ENCODE data around the gene LARGE1. TPM values are rescaled to one million over a fixed set of nuclear protein-coding genes. Genes with fewer than 3 reads are reported as not detected.

LARGE1 gene
- total and polyA plus RNA-seq, 2 of the 13 experiments (the other 11 are each of a cell fraction or from before 2014, with no cell fraction given), result 8.4 to 11.0 TPM

GRCh38 chr22:33832558-33833151 lies 87.6 kb downstream of the LARGE1 start:
- FAIRE-seq, result no peak
- BruUV-seq (replicated peaks), result no TSS peak
- no peak for ATAC-seq
- DNase-seq (ENCODE audit: low spot score), result no peak
- H4K20me1 ChIP-seq (ENCODE audit: insufficient read depth, low read length), result no peaks in the 10 kb centered on the region
- no peaks in the 10 kb centered on the region for H3K27me3 ChIP-seq (ENCODE audit: control insufficient read depth in 1 of 2, insufficient read depth in 2 of 2, low read length in 2 of 2)
- CTCF ChIA-PET (ENCODE audit: low intra/inter-chr PET ratio, low total read pairs), result no interaction called here
- H3K79me2 ChIP-seq (ENCODE audit: insufficient read depth, low read length), result no peaks in the 10 kb centered on the region
- peaks cover 0 to 1% of the 10 kb centered on the region in 2 experiments; a peak in 1 of 5 replicates for H3K36me3 ChIP-seq (replicated peaks in 1 of 2; ENCODE audit: control insufficient read depth in 1 of 2, insufficient read depth in 2 of 2, low read length in 2 of 2)
- no peak overlapping the region for H2AFZ ChIP-seq (ENCODE audit: low read length)
- 68% methylated on average over 3 of the region's 7 CpGs for WGBS (ENCODE audit: low lambda C conversion rate)
- POLR2A ChIA-PET, result no interaction called here
- no peak overlapping the region for H3K9ac ChIP-seq (ENCODE audit: insufficient read depth, low read depth, low read length)
- in situ Hi-C loops (cut with HindIII; ENCODE audit: extremely low pct_ligation_motif_present, low pct_unique_long_range_greater_than_20kb) (no loop called here), intact Hi-C loops (cut with micrococcal nuclease; ENCODE audit: unreplicated experiment) (no loop called here)
- H3K4me1 ChIP-seq (ENCODE audit: insufficient read depth, low read length), result no peaks in the 10 kb centered on the region
- H3K4me3 ChIP-seq (replicated peaks in 1 of 3; ENCODE audit: insufficient read depth in 1 of 3, low read depth in 2 of 3, low read length in 3 of 3), result no peak overlapping the region
- no peak overlapping the region for H3K4me2 ChIP-seq (ENCODE audit: low read depth, low read length)
- no peaks in the 10 kb centered on the region for H3K9me3 ChIP-seq (ENCODE audit: low read length)
- no peak overlapping the region for H3K27ac ChIP-seq (ENCODE audit: extremely low read length, insufficient read depth, low read length)
- no peak for TF ChIP-seq ZNF678 (CRISPR knock-in tag; IDR thresholded peaks at IDR 0.05)
- no peak for TF ChIP-seq SMARCC2 (IDR thresholded peaks at IDR 0.05)
- no peak for TF ChIP-seq ZNF510 (CRISPR knock-in tag; IDR thresholded peaks at IDR 0.05; ENCODE audit: low read depth)
- TF ChIP-seq ZC3H4 (CRISPR knock-in tag; IDR thresholded peaks at IDR 0.05; ENCODE audit: borderline replicate concordance), result no peak
- no peak for TF ChIP-seq PLRG1 (conservative IDR thresholded peaks at IDR 0.05)
- TF ChIP-seq DMTF1 (CRISPR knock-in tag; IDR thresholded peaks at IDR 0.05), result no peak
- no peak for TF ChIP-seq AHDC1 (CRISPR knock-in tag; IDR thresholded peaks at IDR 0.05; ENCODE audit: borderline replicate concordance)
- TF ChIP-seq HMGXB3 (CRISPR knock-in tag; IDR thresholded peaks at IDR 0.05; ENCODE audit: borderline replicate concordance), result no peak
- no peak for TF ChIP-seq FOXP4 (CRISPR knock-in tag; IDR thresholded peaks at IDR 0.05)
